NCI-H2196 treated with DMSO at 0.1 percent for 48 hours (cell line): Measurements from ENCODE around the gene KATNA1.

Source experiments
- DNase-seq: peaks from one replicate; lab custom pipeline; 2025; ENCODE audit not compliant: unreplicated experiment; lab: John Stamatoyannopoulos, UW

Gene KATNA1

GRCh38 chr6:149614337-149614736 lies 34.2 kb downstream of the KATNA1 start:
- DNase-seq: no peak

GRCh38 chr6:149608381-149608982 lies 40.0 kb downstream of the KATNA1 start:
- DNase-seq: no peak

GRCh38 chr6:149600508-149600907 lies 48.0 kb downstream of the KATNA1 start:
- DNase-seq: no peak

- DNase-seq: no peak
Observed at GRCh38 chr6:149593408-149593807, 55.1 kb downstream of the KATNA1 start.

- no peak for DNase-seq
Observed at GRCh38 chr6:149592983-149593382, 55.5 kb downstream of the KATNA1 start.

GRCh38 chr6:149586149-149586548 lies 62.4 kb downstream of the KATNA1 start:
- DNase-seq: no peak

GRCh38 chr6:149581349-149581748 lies 67.2 kb downstream of the KATNA1 start:
- DNase-seq: no peak

GRCh38 chr6:149580880-149581279 lies 67.6 kb downstream of the KATNA1 start:
- DNase-seq: no peak

- DNase-seq: no peak
Observed at GRCh38 chr6:149567945-149568585, 80.4 kb downstream of the KATNA1 start.

GRCh38 chr6:149567194-149567586 lies 81.3 kb downstream of the KATNA1 start:
- DNase-seq: no peak

GRCh38 chr6:149566410-149567193 lies 81.9 kb downstream of the KATNA1 start:
- peak; percentile 8 for DNase-seq

GRCh38 chr6:149565527-149566409 lies 82.7 kb downstream of the KATNA1 start, which contains the start of gene GINM1:
Gene GINM1, plus strand, starts transcription at chr6:149566375. Its CDS starts 40 bp downstream, at chr6:149566415.
- DNase-seq: peak; percentile 81

- no peak for DNase-seq
Observed at GRCh38 chr6:149563928-149564325, 84.6 kb downstream of the KATNA1 start.

GRCh38 chr6:149563203-149563927 lies 85.1 kb downstream of the KATNA1 start:
- no peak for DNase-seq

GRCh38 chr6:149560736-149561135 lies 87.8 kb downstream of the KATNA1 start:
- DNase-seq: no peak

GRCh38 chr6:149559389-149559788 lies 89.1 kb downstream of the KATNA1 start:
- no peak for DNase-seq

GRCh38 chr6:149558029-149558428 lies 90.5 kb downstream of the KATNA1 start:
- DNase-seq: no peak

GRCh38 chr6:149551920-149552319 lies 96.6 kb downstream of the KATNA1 start:
- DNase-seq: no peak

GRCh38 chr6:149545754-149546471 lies 102.6 kb downstream of the KATNA1 start, which contains the start of gene PPIL4:
Gene PPIL4, minus strand, starts transcription at chr6:149546043. Its CDS starts 38 bp downstream, at chr6:149546005.
- DNase-seq: peak; percentile 83
